K562 (cell line): ENCODE results near the gene EFNA2.

Source experiments
- CTCF ChIP-seq, 3 experiments: IDR thresholded peaks in 2 of 3; conservative IDR thresholded peaks in 1 of 3; 2 replicates each; pipeline ENCODE4 v1.5.1; 2011 to 2012; ENCODE audit warnings: low read length in 3 of 3, mild to moderate bottlenecking in 3 of 3, control low read depth in 2 of 3, improper control_type of control experiment in 1 of 3, inconsistent platforms in 1 of 3, low read depth in 1 of 3, mixed read lengths in 1 of 3, moderate library complexity in 1 of 3; ENCODE audit not compliant: insufficient read depth in 2 of 3
- ELF1 ChIP-seq: fragments of 200-800 bp; sonication (Bioruptor generic); IDR thresholded peaks from 2 replicates; pipeline ENCODE4 v1.6.1; 2016; ENCODE audit warnings: missing genetic modification characterization, missing compliant biosample characterization
- JUN ChIP-seq, 2 experiments: sonication (generic) in 1 of 2; formaldehyde crosslinking in 1 of 2; IDR thresholded peaks; 2 replicates each; pipeline versions ENCODE4 v1.6.1 to v1.8.0; 2012 to 2022; ENCODE audit warnings: borderline replicate concordance in 2 of 2, mild to moderate bottlenecking in 2 of 2, improper control_type of control experiment in 1 of 2, low read depth in 1 of 2, low read length in 1 of 2, missing genetic modification reagents in 1 of 2
- SP2 ChIP-seq: IDR thresholded peaks from 2 replicates; pipeline ENCODE4 v1.6.1; 2011; ENCODE audit warnings: mild to moderate bottlenecking, low read depth, low read length, moderate library complexity; ENCODE audit not compliant: poor library complexity, severe bottlenecking; ENCODE audit errors: extremely low read depth
- SRF ChIP-seq, 2 experiments: fragments of 250-450, 450-650 bp in 1 of 2; sonication (Bioruptor Pico) in 1 of 2; sonication (generic) in 1 of 2; formaldehyde crosslinking; IDR thresholded peaks; 2 replicates each; pipeline versions ENCODE4 v1.5.0 to v1.5.1; 2020 to 2022; ENCODE audit warnings: mild to moderate bottlenecking in 1 of 2, missing genetic modification reagents in 1 of 2

GRCh38 chr19:1322198-1322981 lies 36.7 kb downstream of the EFNA2 start:
- TF ChIP-seq ELF1 (tag) (no peak), JUN (IDR thresholded peaks at IDR 0.05; ENCODE audit: borderline replicate concordance, low read depth, low read length) (no peak), JUN (CRISPR knock-in tag; IDR thresholded peaks at IDR 0.05; ENCODE audit: borderline replicate concordance) (no peak), CTCF (IDR thresholded peaks at IDR 0.05 in 2 of 3, conservative IDR thresholded peaks at IDR 0.05 in 1 of 3; ENCODE audit: insufficient read depth in 2 of 3, low read depth in 1 of 3, low read length in 3 of 3) (no peak), SRF (CRISPR knock-in tag; IDR thresholded peaks at IDR 0.05) (no peak), SP2 (no peak)
